Fibroblast of lung (primary cell): Measurements from ENCODE around the gene LCN10. TPM values are rescaled to one million over a fixed set of nuclear protein-coding genes. Genes with fewer than 3 reads are reported as not detected.

Source experiments
- DNase-seq, 2 donors: peaks; one replicate each; pipeline versions ENCODE4 v3.0.0 to v3.0.0-alpha.2; 2010; ENCODE audit warnings: low read depth in 2 of 2
- H2AFZ ChIP-seq: 2 replicates; pipeline ENCODE4 v1.5.1; 2012; ENCODE audit warnings: low read length, control low read depth, inconsistent platforms
- H3K27ac ChIP-seq: 2 replicates; pipeline ENCODE4 v1.5.1; 2011; ENCODE audit warnings: low read length, control low read depth; ENCODE audit not compliant: insufficient read depth
- H3K27me3 ChIP-seq: 2 replicates; pipeline ENCODE4 v1.5.1; 2011; ENCODE audit warnings: mild to moderate bottlenecking, low read length; ENCODE audit not compliant: control insufficient read depth, insufficient read depth
- H3K36me3 ChIP-seq: 2 replicates; pipeline ENCODE4 v1.5.1; 2011; ENCODE audit warnings: low read length; ENCODE audit not compliant: control insufficient read depth, insufficient read depth
- H3K4me1 ChIP-seq: 2 replicates; pipeline ENCODE4 v1.5.1; 2011; ENCODE audit warnings: low read length; ENCODE audit not compliant: control insufficient read depth, insufficient read depth; ENCODE audit errors: extremely low read depth
- H3K4me2 ChIP-seq: 2 replicates; pipeline ENCODE4 v1.5.1; 2011; ENCODE audit warnings: low read length, control low read depth; ENCODE audit not compliant: insufficient read depth; ENCODE audit errors: extremely low read depth
- H3K4me3 ChIP-seq, 4 experiments: fragments of 200-600 bp in 1 of 4; sonication (generic) in 1 of 4; replicated peaks in 1 of 4; 2 replicates each; pipeline ENCODE4 v1.5.1; 2011 to 2016; ENCODE audit warnings: low read length in 4 of 4, low read depth in 3 of 4, mild to moderate bottlenecking in 3 of 4, control low read depth in 2 of 4, inconsistent platforms in 1 of 4, mixed read lengths in 1 of 4; ENCODE audit not compliant: insufficient read depth in 1 of 4; ENCODE audit errors: control extremely low read depth in 1 of 4
- H3K79me2 ChIP-seq: 2 replicates; pipeline ENCODE4 v1.5.1; 2012; ENCODE audit warnings: mild to moderate bottlenecking, low read length, inconsistent platforms; ENCODE audit not compliant: control insufficient read depth, insufficient read depth
- H3K9ac ChIP-seq: 2 replicates; pipeline ENCODE4 v1.5.1; 2011; ENCODE audit warnings: mild to moderate bottlenecking, low read length, control low read depth; ENCODE audit not compliant: insufficient read depth
- H3K9me3 ChIP-seq: 2 replicates; pipeline ENCODE4 v1.5.1; 2012; ENCODE audit warnings: low read depth, low read length; ENCODE audit not compliant: control insufficient read depth, insufficient read depth
- H4K20me1 ChIP-seq: 2 replicates; pipeline ENCODE4 v1.5.1; 2011; ENCODE audit warnings: low read length; ENCODE audit not compliant: control insufficient read depth, insufficient read depth; ENCODE audit errors: extremely low read depth
- CTCF ChIP-seq, 2 donors: IDR thresholded peaks in 1 of 2; conservative IDR thresholded peaks in 1 of 2; 1 replicate in 1 of 2; 2 replicates in 1 of 2; pipeline ENCODE4 v1.5.1; 2011 to 2012; ENCODE audit warnings: low read length in 2 of 2, control low read depth in 1 of 2, inconsistent platforms in 1 of 2, low read depth in 1 of 2, mild to moderate bottlenecking in 1 of 2
- EZH2 ChIP-seq: IDR thresholded peaks from 2 replicates; pipeline ENCODE4 v1.5.1; 2012; ENCODE audit warnings: low read length, control low read depth, mild to moderate bottlenecking; ENCODE audit errors: missing control alignments
- polyA plus RNA-seq, 2 donors: library from polyadenylated mRNA; depleted of rRNA in 1 of 2; stranded (reverse) in 1 of 2; unstranded in 1 of 2; fragments of >200 nt; gene quantifications; 2 replicates each; pipeline ENCODE4 v1.2.1, GENCODE V29; 2011 to 2012; ENCODE audit warnings: missing spikeins in 1 of 2
- total RNA-seq: library from RNA; depleted of rRNA; stranded (reverse); fragments of >200 nt; gene quantifications from 2 replicates; pipeline ENCODE4 v1.2.1, GENCODE V29; 2014

Gene LCN10
- total and polyA plus RNA-seq, 2 donors (not counting 1 experiment from before 2014, with no cell fraction given), result not detected

- H3K79me2 ChIP-seq, result no peaks in the 10 kb centered on the region
- H3K4me3 ChIP-seq, result no peak overlapping the region
- H3K27ac ChIP-seq, result no peak overlapping the region
- H3K4me1 ChIP-seq, result peaks cover 4% of the 10 kb centered on the region
- H4K20me1 ChIP-seq, result peaks cover 2% of the 10 kb centered on the region
- H3K27me3 ChIP-seq, result no peaks in the 10 kb centered on the region
- TF ChIP-seq CTCF (conservative IDR thresholded peaks at IDR 0.05 in 1 of 2, IDR thresholded peaks at IDR 0.05 in 1 of 2; ENCODE audit: low read depth in 1 of 2, low read length in 2 of 2) (no peak), EZH2 (no peak)
- DNase-seq, result no peak
- no peaks in the 10 kb centered on the region for H3K9me3 ChIP-seq
- no peak overlapping the region for H3K4me2 ChIP-seq
- H3K36me3 ChIP-seq, result no peaks in the 10 kb centered on the region
- no peak overlapping the region for H2AFZ ChIP-seq
- no peak overlapping the region for H3K9ac ChIP-seq
These were observed 50.3 kb downstream of the LCN10 start for GRCh38 chr9:136692185-136693134.

- Histone ChIP-seq H3K4me2 (no peak overlapping the region), H3K4me1 (peaks cover 4% of the 10 kb centered on the region), H4K20me1 (peaks cover 2% of the 10 kb centered on the region), H3K79me2 (no peaks in the 10 kb centered on the region), H3K9me3 (no peaks in the 10 kb centered on the region), H3K4me3 (no peak overlapping the region), H3K27ac (no peak overlapping the region), H3K27me3 (no peaks in the 10 kb centered on the region), H3K36me3 (no peaks in the 10 kb centered on the region), H3K9ac (no peak overlapping the region), H2AFZ (no peak overlapping the region)
- TF ChIP-seq CTCF (conservative IDR thresholded peaks at IDR 0.05 in 1 of 2, IDR thresholded peaks at IDR 0.05 in 1 of 2; ENCODE audit: low read depth in 1 of 2, low read length in 2 of 2) (no peak), EZH2 (no peak)
- DNase-seq, result no peak
These were observed 51.2 kb downstream of the LCN10 start for GRCh38 chr9:136691316-136692184.

- H3K36me3 ChIP-seq, result no peaks in the 10 kb centered on the region
- H3K27ac ChIP-seq, result no peak overlapping the region
- H4K20me1 ChIP-seq, result peaks cover 2% of the 10 kb centered on the region
- no peak overlapping the region for H3K4me2 ChIP-seq
- H3K4me1 ChIP-seq, result peaks cover 6% of the 10 kb centered on the region
- H3K27me3 ChIP-seq, result no peaks in the 10 kb centered on the region
- no peak for TF ChIP-seq EZH2
- no peak for TF ChIP-seq CTCF (conservative IDR thresholded peaks at IDR 0.05 in 1 of 2, IDR thresholded peaks at IDR 0.05 in 1 of 2; ENCODE audit: low read depth in 1 of 2, low read length in 2 of 2)
- no peak overlapping the region for H3K4me3 ChIP-seq
- no peak overlapping the region for H3K9ac ChIP-seq
- no peak overlapping the region for H2AFZ ChIP-seq
- H3K79me2 ChIP-seq, result no peaks in the 10 kb centered on the region
- H3K9me3 ChIP-seq, result no peaks in the 10 kb centered on the region
- no peak for DNase-seq
These were observed 51.9 kb downstream of the LCN10 start for GRCh38 chr9:136690806-136691261.
